ENCODE data around the gene EXOC3L1.

Gene EXOC3L1

GRCh38 chr16:67190041-67190440 lies at the start of gene EXOC3L1:
Gene EXOC3L1 (minus strand): TSS chr16:67190136. CDS start chr16:67189676, 460 bp downstream.
- DNase-seq (ENCODE audit: low read depth), result no peak

GRCh38 chr16:67238806-67239470 lies 49.0 kb upstream of the EXOC3L1 start:
- DNase-seq (ENCODE audit: low read depth), result no peak

GRCh38 chr16:67238278-67238575 lies 48.3 kb upstream of the EXOC3L1 start:
- DNase-seq (ENCODE audit: low read depth), result no peak

GRCh38 chr16:67237396-67238277 lies 47.7 kb upstream of the EXOC3L1 start:
- DNase-seq (ENCODE audit: low read depth), result no peak

GRCh38 chr16:67236563-67237395 lies 46.8 kb upstream of the EXOC3L1 start:
- DNase-seq (ENCODE audit: low read depth), result peak; percentile 84

GRCh38 chr16:67235816-67236562 lies 46.1 kb upstream of the EXOC3L1 start:
- no peak for DNase-seq (ENCODE audit: low read depth)

DNA sequence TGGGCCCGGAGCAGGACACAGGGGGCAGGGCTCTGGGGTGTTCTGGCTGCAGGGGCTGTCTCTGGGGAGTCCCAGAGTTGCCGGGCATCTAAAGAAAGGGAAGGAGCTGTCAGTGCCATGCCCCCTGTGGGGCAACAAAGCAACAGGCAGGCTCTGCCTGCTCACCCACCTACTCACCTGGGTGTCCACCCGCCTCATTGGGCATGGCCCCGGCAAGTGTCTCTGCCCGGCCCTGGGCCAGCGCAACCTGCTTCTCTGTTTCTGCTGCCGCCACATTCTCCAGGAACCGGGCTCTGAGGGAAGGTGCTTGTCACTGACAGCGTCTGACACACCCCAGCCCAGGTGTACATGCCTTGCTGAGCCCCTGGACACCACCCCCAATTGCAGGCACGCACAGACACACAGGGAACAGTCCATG lies 44.3 kb upstream of the EXOC3L1 start:
- no peak for DNase-seq (ENCODE audit: low read depth)

GRCh38 chr16:67233596-67233995 lies 43.7 kb upstream of the EXOC3L1 start:
- DNase-seq (ENCODE audit: low read depth), result no peak

GRCh38 chr16:67230809-67231660 lies 41.1 kb upstream of the EXOC3L1 start:
- no peak for DNase-seq (ENCODE audit: low read depth)

DNA sequence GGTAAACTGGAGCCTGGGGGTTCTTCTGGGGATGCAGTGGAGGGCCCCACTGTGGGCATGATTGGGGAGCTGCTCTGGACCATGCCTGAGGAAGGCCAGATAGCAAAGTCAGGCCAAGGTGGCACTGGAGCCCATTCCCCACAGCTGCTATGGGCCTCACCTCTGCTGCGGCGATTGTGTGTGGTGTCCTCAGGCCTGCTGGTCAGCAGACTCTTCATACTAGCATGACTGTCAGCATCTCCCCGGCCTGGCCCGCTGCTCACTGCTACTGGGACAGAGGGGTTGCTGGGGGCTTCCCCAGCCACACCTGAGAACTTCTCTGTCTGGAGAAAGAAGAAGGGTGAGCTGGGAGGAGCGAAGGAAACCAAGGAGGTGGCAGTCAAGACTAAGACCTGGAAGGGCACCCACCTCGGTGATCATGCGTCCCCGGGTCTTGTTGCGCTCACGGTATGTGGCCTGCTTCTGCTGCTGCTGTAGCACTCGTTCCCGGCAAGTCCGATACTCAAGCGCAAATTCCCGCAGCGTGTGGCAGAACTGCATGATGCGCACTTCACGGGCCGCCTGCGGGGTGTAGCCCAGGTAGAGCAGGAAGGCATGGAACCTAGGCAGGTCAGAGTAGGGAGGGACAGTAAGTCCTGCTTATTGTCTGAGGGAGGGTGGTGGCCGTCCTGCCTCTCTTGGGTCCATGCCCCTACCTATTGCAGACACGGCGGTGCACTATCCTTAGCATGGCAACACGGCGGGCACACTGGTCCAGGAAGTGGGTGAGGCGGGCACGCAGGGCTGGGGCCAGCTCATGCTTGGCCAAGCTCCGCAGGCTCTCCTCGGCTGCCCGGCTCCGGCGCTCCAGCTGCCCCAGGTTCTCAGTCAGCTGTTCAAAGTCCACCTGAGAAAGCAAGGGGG lies 40.2 kb upstream of the EXOC3L1 start:
- no peak for DNase-seq (ENCODE audit: low read depth)

DNA sequence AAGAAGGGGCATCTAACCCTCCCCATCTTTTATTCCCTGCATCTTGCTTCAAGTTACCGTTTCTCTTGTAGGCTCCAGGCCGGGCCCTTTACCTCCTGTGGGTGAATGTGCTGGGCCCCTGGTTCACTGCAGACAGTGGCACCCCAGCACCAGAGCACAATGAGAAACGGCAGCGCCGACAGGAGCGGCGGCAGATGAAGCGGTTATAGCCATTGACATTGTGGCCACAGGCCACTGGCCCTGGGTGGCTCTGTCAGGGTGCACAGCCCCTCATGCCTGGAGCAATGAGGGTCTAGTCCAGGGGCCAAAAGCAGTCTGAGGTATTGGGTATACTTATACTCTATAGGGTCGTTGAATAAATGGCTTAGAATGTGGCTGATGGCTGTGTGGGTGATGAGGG lies 39.0 kb upstream of the EXOC3L1 start:
- no peak for DNase-seq (ENCODE audit: low read depth)

DNA sequence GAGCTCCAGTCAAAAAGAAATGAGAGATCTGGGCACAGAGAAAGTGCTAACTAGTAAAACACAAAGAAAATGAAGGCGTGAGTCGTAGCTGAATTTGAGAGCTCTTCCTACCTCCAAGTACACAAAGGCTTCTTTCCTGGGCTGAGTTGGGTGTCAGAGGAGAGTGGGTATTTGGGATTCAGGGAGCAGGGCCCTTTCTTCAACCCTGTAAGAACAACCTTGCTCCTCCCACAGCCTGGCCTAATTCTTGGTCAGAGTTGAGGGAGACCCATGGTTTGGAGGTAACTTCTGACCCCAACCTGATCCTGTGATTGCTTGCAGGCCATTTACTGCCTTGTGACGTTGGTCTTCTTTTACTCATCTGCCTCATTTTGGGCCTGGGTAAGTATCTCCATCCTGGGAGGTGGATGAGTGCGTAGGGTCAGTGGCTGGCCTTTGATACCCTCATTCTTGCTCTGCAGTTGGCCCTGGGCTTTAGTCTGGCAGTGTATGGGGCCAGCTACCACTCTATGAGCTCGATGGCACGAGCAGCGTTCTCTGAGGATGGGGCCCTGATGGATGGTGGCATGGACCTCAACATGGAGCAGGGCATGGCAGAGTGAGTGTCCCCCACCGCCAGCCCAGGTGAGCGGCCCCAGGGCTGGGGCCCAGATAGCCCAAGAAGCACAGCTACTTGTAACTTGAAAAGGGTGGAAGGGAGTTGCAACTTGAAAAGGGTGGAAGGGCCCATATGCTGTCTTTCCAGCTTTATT lies 38.3 kb upstream of the EXOC3L1 start:
- DNase-seq (ENCODE audit: low read depth), result no peak

DNA sequence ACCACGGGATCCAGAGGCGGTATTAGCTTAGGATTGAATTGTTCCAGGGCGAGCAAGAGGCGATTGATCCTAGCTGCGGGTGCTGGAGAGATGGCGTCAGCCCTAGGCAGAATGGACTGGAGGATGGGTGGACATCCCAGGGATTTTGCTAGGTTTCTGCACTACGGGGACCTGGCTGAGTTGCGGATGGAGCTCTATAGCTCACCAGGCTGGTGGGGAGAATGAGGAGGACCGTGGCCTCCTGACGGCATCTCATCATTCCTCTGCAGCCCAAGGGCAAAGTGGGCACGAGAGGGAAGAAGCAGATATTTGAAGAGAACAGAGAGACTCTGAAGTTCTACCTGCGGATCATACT lies 37.6 kb upstream of the EXOC3L1 start:
- no peak for DNase-seq (ENCODE audit: low read depth)

DNA sequence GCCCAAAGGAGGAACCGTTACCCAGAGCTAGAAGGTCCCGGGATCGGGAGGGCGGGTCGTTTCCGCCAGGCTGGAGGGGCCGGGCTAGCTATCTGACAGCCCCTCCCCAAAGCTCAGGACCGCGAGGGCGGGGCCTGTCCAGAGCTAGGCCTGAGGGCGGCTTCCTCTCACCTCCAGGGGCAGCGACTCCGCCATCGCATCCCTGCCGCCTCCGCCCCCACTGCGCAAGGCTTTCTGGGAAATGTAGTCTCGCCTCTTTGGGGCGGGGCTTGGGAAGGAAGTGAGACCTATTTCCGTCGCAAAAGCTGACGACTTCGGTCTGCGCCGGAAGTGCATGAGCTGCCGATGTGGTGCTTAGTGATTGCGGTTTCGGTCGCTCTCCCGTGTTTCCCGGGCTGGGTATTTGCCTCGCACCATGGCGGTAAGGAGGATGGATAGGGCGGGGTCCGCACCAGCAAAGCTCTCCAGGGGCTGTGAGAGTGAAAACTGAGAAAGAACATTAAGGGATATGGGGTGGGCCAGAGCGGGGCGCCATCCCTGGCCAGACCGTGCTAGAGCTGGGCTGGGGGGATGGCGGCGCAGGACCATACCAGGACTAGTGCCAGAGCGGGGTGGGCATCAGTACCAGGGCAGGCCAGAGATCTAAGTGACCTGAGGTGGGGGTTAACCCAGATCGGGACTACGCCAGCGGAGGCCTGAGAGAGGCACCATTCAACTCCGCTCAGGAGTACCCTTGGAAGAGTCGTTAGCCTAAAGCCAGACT lies 37.0 kb upstream of the EXOC3L1 start, which contains the start of gene TMEM208:
Gene TMEM208 (plus strand): TSS at position 327 of the 763 bp plus-strand sequence. CDS start 89 bp downstream, at position 416.
- peak; percentile 98 for DNase-seq (ENCODE audit: low read depth)

- no peak for DNase-seq (ENCODE audit: low read depth)
Observed at GRCh38 chr16:67226295-67226803, 36.4 kb upstream of the EXOC3L1 start.

- DNase-seq (ENCODE audit: low read depth), result no peak
Observed at GRCh38 chr16:67223992-67224391, 34.1 kb upstream of the EXOC3L1 start.

- no peak for DNase-seq (ENCODE audit: low read depth)
Observed at GRCh38 chr16:67216612-67217490, 26.9 kb upstream of the EXOC3L1 start.

Measured in activated T-cell treated with anti-CD3 and anti-CD28 coated beads for 48 hours (primary cell).